HG02798 (cell line): ENCODE results near the gene BCAS1.

ENCODE experiments used
- ATAC-seq: cut with Tn5 transposase; IDR thresholded peaks from one replicate; pipeline ENCODE4 v1.9.1; 2021; ENCODE audit warnings: mild to moderate bottlenecking; ENCODE audit not compliant: unreplicated experiment, poor library complexity

Gene BCAS1

DNA sequence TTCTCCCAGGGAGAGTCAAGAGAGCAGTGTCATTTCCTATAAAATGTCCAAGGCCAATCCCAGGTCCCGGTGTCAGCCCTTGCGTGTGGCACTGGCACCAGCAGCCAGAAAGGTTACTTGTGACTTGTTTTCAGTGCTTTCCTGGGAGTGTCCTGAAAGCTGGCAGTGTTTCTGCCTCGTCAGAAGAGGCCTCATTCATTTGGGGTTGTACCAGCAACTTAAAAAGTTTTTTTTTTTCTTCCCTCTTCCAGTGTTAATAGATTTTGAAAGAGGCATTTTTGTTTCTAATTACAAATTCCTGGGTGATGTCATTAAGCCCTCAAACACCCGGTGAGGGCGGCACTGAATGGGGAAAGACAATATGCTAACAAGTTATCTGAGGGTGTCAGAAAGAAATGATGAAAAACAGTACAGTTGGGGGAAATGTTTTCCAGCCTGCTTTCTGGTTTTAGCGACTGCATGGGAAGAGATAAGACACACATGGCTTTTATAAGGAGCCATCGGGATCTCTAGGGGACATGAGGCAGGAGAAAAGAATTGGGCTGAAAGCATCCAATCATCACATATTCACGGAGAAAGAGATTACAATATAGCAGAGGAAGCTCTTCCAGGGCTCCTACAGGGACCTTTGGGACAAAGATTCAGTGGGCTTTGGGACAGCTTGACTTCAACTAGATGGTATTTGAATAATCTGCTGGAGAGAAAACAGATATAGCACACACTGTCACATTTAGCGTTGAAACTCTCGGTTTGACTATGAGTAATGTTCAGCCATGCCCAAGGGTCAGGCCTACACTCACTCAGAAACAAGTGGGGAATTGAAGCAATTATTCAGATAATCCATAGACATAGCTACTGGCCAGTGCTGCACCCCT lies 153.0 kb downstream of the BCAS1 start:
- peak; percentile 76 for ATAC-seq

DNA sequence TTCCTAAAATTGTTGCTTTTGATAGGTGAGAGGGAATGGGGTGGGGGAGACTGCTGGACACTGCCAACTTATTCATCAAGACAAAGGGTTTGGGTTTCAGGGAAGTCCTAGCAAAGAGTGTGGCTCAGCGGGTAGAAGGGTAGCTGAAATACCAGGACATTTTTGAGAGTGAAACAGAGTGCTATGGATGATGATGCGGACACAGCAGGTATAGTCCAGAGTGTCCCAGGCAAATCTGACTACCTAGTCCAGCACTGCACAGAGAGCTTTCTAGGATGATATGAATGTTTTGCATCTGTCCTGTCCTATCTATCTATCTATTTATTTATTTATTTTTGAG lies 154.3 kb downstream of the BCAS1 start:
- no peak for ATAC-seq

DNA sequence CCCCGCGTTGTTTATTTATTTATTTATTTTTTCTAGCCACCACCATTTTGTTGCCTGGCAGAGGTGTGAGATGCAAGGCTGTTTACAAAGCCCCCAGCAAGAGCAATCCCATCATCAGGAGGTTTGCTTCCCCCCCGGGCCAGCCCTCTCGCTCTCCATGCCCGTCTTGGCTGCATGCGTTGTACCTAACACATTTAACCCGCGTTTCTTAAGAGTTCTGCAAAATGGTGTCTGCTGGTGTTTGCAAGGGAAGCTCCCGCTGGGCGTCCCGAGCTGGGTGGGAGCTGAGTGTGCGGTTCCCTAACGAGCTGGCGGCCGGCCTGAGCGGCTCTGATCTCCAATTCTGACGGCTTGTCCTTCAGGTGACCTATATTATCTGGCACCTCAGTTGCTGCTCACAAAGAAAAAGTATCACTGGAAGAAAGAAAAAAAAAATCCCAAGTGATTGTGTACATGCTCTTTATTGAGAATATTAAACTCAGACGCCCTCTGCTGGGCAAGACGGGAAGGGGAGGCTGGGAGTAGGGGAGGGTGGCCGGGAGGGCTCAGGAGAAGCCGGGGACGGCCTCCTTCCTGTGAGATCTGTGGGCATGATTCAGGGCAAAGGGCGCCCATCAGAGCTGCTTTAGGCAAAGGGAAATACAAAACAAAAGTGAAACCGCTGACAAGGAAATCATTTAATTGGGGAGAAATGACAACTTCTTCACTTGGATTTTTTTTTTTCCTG lies 154.8 kb downstream of the BCAS1 start:
- ATAC-seq: peak; percentile 69

DNA sequence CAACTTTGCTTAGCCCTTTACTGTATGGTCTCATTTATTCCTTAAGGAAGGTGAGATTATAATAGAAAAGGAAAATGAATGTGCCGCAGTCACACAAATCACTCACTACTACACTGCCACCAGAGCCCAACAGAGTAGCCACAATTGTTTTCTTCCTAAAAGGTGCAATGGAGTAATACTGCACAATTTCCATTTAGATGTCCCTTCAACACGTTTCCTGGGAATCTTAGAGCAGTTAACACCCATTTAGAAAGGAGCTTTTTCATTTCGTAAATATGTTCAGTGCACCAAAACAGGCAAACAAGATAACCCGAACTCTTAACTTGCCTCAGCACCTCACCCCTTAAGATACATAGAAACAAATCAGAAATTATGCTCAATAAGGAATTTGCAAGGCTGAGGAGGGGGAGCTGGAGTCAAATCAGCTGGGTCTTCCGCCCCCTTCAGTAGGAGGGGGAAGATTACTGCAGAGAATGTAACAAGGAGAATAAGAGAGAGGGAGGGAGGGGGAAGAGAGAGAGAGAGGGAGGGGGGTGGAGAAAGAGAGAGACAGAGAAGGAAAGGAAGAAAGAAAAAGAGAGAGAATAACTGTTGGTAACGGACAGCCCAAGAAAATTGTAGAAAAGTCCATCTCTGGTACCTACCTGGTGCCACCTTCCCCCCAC lies 155.5 kb downstream of the BCAS1 start:
- ATAC-seq: no peak

DNA sequence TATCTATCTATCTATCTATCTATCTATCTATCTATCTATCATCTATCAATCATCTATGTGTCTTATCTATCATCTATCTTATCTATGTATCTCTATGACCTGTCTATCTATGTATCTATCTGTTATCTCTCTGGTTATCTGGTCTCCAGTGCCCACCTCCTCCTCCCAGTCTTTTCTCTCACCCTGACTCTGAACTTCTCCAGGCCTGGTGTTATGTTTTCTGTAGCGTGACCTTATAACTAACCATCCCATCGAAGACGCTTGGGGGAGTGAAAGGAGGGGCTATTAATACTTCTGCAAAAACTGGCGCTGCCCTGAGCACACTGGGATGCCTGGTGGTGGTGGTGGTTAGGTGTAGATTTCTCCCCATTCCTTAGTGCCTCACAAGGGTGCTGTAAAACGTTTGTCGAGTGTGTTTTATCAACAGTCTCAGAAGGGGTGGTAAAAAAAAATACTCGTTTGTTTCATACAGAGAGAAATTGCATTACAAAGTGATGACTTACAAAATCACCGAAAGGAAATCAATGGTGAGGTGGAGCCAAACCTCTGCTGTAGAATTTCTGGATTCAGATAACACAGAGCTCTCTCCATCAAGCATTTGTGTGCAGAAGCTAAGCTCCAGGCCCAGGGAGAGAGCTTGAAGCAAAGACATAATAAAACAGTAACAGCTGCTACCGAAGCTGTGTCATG lies 156.2 kb downstream of the BCAS1 start:
- ATAC-seq: no peak

DNA sequence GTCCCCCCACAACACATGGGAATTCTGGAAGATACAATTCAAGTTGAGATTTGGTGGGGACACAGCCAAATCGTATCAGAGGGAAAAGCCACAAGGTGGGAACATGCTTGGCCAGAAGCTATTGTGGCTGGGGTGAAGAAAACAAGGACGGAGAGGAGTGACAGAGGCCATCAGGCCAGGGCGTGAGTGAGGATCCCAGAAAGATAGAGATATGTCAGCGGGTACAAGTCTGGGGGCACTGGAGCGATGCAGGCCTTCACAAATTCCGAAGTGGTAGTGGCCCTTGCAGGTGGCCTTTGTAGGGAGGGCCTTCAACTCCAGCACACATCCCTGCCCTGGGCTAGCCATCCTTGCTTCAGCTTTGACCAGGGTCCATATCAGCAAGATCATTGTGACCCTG lies 159.1 kb downstream of the BCAS1 start:
- ATAC-seq: no peak

DNA sequence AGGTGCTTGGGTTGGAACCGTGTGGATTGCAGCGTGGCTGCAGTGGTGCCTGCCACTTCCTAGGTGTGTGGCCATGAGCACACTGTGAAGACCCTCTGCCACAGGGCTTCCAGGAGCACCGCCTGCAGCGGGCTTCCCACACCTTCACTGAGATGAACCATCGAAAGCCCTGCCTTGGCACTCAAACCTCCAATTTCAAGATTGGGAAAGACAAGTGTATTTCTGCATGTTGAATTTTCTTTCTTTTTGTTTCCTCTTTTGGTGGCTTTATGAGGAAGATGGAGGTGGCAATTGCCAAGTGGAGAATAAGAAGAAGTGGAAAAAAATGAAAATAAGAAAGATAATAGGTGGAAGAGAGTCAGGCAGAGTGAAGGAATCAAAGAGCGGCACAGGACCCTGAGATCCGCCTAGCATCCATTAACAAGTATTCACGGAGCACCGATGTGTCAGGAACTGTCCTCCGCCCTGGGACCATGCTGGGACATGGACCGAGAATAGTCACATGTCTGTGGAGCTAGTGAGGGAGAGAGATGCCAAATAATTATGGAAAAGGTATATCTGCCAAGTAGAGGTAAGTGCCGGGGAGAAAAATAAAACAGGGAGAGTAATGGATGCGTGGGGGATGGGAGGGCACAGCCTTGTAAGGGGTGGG lies 159.9 kb downstream of the BCAS1 start:
- no peak for ATAC-seq

DNA sequence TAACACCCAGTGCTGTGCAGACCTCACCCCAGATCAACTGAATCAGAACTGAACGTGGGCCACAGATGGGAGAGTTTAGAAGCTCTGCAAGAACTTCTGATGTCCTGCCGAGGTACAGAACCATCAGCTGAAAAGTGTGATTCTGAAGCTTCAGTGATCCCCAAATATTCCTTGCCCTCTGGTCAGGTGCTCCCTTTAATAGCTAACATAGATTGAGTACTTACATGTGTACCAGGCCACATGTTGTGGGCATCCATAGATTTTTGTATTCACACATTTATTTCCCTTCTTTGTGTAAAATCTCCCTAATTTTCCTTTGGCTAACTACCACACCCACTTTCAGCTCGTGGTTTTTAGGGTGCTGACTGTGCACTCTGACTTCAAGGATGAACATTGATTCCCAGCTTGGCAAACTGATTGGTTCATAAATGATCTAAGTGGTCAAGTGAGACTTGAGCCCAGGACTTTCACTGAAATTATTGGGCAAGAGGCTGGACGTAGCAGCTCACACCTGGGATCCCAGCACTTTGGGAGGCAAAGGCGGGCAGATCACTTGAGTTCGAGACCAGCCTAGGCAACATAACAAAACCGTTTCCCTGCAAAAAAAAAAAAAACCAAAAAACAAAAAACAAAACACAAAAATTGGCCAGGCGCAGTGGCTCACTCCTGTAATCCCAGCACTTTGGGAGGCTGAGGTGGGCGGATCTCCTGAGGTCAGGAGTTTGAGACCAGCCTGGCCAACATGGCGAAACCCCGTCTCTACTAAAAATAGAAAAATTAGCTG lies 162.2 kb downstream of the BCAS1 start:
- ATAC-seq: no peak

DNA sequence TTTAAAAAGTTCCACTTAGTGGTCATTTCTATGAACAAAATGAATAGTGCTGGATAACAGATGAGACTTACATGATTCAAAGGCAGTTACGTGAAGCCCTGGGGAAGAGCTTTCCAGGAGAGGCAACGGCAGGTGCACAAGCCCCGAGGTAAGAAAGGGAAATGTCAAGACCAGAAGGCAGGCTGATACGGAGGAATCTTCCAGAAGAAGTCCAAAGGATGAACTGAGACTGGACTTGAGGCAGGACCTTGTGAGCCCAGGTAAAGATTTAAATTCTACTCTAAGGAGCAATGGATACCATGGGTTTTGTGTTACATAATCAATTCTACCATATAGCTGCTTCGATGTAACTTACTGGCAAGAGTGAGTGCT lies 164.6 kb downstream of the BCAS1 start:
- no peak for ATAC-seq

DNA sequence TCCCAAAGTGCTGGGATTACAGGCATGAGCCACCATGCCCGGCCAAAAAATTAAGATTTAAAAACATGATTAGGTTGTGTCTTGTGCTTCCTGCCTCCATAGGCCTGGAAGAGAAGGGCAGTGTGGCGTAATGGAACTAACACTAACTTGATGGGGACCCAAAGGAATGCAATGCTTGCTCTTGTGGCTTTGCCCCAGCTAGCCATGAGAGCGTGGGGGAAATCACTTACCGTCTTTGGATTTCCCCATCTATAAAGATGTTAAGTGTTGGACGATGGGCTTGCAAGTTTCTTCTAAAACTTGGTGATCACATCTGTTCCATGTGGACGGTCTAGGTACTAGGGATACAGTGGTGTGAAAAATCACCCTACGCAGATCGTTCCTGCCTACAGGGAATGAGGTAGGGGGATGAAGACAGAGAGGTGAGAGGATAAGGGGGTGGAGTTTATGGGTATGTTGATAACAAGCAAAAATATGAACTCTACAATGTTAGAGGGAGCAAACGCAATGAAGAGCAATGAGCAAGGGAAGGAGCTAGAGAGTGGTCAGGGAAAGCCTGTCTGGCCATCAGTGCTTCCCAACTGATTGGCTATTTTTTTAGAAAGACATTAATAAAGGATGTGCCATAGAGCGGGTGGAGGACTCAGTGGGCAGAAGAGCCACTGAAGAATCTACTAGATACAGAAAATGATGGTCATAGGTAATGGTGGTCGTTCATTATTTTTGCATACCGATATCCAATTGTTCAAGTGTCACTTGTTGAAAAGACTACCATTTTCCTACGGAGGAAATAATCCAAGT lies 165.2 kb downstream of the BCAS1 start:
- peak; percentile 45 for ATAC-seq

DNA sequence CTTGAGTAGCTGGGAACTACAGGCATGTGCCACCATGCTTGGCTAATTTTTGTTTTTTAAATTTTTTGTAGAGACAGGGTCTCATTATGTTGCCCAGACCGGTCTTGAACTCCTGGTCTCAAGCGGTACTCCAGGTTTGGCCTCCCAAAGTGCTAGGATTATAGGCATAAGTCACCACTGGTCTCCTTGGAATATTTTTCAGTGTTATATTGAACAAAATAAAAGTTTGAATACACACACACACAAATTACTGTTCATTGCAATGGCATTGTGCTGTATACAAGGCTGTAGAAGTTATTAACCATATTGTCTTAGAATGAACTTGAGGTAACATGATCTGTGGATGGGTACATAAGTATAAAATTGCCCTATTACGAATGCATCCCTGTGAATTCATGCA lies 166.1 kb downstream of the BCAS1 start:
- ATAC-seq: no peak

DNA sequence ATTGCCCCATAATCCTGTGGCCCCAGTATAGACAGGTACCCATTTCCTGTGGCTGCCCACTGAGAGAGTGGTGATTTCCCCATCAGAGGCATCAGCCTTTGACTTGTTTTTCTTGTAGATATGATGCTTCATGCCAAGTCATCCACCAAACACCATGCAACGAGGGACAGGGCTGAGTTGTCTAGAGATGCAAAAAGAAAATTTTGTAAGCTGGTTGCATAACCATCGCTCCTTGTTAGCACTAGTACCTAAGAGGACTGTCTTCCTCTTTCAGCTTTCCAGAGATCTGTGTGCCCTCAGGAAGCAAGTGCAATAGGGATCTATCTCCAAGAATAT lies 166.8 kb downstream of the BCAS1 start:
- ATAC-seq: no peak

DNA sequence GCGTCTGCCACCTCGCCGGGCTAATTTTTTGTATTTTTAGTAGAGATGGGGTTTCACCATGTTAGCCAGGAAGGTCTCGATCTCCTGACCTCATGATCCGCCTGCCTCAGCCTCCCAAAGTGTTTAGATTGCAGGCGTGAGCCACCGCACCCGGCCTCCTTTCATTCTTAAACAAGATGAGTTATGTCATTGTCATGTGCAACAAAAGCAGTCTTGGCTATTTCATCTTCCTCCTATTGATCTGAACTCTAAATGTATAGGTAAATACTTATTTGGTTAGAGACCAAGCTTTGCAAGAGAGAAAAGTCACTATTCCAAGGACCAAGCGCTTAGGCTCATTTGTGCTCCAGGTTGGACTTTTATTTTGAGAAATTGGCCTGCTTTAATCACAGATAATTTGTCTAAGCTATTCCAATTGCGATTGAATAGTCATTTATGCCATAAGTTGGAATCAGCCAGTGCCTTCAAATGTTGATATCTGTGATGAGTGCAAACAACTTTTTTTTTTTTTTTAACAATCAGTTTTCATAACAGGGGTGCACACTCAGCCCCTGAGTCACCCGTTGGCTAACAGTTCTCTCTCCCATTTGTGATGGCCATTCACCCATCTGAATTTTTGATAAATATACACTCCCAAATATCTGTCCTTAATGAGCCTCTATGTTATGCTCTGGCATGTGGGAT lies 167.3 kb downstream of the BCAS1 start:
- no peak for ATAC-seq

DNA sequence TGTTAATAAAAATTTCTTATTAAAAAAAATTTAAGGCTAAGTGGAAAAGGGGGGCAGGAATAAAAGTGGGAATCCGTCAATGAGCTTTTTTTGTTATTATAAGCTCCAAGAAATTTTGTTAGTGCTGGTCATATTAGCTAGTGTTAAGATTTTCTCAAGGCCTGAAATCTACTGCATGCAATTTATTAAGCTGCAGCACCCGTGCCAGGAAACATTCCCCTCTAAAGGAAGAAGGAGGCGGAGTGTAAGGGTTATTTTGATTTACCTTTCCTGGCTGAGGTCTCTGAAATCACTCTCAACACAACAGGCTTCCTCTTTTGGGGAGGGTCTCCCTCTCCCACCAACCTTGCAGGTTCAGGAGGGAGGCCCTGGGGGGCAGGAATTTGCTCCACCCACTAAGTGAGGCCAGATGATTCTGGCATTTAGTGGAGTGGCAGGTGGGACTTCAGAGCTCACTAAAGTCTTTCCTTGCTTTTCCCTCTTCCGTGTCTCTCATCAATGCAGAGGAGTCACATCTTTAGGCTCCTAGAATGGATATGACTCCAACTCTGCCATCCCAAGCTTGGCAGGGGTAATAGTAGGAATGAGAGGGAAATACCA lies 168.8 kb downstream of the BCAS1 start:
- no peak for ATAC-seq

DNA sequence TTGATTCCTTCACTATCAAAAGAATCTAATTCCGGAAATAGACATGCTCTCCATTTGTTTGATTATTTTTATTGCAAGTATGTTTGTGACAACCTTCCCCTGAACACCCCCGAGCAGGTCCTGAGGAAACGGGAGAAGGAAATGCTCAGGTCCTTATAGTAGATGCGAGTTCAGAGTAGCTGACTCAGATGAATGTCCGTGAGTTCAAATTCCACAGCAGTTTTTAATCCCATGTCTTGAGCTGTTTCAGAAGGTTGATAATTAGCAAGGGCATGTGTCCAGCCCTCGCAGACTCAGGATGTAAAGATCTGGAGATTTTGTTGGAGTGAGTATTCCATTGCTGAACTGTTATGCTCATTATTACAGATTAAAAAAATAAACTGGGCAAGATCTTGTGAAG lies 169.3 kb downstream of the BCAS1 start:
- ATAC-seq: no peak

DNA sequence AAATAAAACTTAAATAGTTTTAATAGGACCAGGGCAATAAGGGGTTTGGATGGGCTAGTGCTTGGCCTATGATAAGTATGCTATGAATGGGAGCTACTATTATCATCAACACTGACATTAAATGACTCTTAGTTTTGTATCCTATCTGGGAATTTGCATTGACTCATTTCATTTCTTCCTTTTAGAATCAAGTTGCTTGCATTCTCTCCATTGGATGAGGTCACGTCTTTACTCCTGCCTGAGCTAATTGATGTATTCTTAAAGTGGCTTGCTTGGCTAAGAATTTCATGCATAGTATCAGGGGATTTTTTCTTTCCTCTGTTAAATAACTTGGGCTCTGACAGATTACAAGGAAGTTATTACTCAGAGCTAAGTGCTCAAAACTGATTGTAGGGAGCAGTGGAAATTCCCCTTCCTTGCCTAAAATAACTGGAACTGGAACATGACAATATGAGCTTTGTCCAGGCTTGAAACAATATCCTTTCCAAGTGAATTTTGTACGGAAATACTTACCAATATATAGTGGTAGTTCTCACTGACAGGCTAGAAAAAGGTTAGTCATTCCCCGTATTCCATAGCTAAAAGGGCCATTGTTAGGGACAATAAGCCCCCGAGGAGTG lies 169.9 kb downstream of the BCAS1 start:
- peak; percentile 11 for ATAC-seq

DNA sequence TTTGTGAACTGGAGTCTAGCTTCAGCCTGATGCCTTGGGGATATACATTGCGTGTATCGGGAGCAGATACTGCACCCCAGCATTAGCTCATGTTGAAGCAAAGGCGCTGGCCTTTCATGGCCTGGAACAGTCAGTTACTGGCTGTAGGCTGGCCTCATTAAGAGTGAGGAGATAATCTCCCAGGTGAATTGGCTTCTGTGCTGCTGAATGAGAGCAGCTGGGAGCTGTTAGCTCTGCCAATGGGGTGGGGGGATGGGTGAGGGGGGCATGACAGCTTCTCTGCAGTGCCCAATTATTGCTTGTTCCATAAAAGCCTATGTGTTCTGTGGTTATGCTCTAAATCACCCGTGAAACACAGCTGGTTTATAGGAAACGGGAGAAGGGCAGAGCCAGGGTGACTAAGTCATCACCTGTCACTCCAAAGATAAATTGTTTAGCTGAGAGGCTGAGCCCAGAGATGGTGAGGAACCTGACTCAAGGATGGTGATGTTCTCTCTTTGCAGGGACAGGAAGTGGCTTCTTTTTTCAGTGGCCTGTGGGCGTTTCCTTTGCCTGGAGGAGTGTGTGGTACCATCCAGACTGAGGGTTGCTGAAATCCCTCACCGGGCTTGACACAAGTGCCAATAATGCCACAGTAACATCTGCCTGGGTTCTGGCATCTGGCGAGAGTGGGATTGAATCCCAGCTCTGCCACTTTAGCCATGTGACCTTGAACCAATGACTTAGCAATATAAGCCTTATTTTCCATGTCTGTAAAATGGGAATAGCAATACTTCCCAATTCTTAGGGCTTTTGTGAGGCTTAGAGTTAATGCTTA lies 170.8 kb downstream of the BCAS1 start:
- peak; percentile 89 for ATAC-seq
